Cardiac muscle cell (in vitro differentiated cells and primary cell): ENCODE results near the gene ANKH. TPM values are rescaled to one million over a fixed set of nuclear protein-coding genes. Genes with fewer than 3 reads are reported as not detected.
"Not testable (repeated sequence)": the region's sequence is repeated elsewhere in the genome, so short reads cannot be mapped to it uniquely, and the experiment has no call there.

ENCODE experiments used
- DNase-seq, 2 donors: peaks; one replicate each; pipeline versions ENCODE4 v3.0.0 to v3.0.0-alpha.2; 2010 to 2017; ENCODE audit warnings: low read depth in 1 of 2, low spot score in 1 of 2
- H3K27ac ChIP-seq: fragments of 200-600 bp; sonication (generic); 2 replicates; pipeline ENCODE4 v1.5.1; 2016
- H3K27me3 ChIP-seq: fragments of 200-600 bp; sonication (generic); 2 replicates; pipeline ENCODE4 v1.6.0; 2016; ENCODE audit warnings: control low read depth
- H3K36me3 ChIP-seq: fragments of 200-600 bp; sonication (generic); 2 replicates; pipeline ENCODE4 v1.5.1; 2016; ENCODE audit warnings: control low read depth
- H3K4me1 ChIP-seq: fragments of 200-600 bp; sonication (generic); 2 replicates; pipeline ENCODE4 v1.8.1; 2017; ENCODE audit warnings: low read depth, mild to moderate bottlenecking, mixed run types
- H3K4me3 ChIP-seq: fragments of 200-600 bp; sonication (generic); 2 replicates; pipeline ENCODE4 v1.5.1; 2016; ENCODE audit warnings: mild to moderate bottlenecking
- H3K9me3 ChIP-seq: fragments of 200-600 bp; sonication (generic); 2 replicates; pipeline ENCODE4 v1.5.1; 2017; ENCODE audit warnings: low read depth, mild to moderate bottlenecking, control low read depth
- polyA plus RNA-seq: library from polyadenylated mRNA; unstranded; fragments of >200 nt; fragmentation: Nextera tagmentation; extraction: Ambion mirVana; gene quantifications from 2 replicates; pipeline ENCODE4 v1.2.1, GENCODE V29; 2016
- total RNA-seq: library from RNA; depleted of rRNA; stranded (reverse); fragments of >200 nt; gene quantifications from 2 replicates; pipeline ENCODE4 v1.2.3, GENCODE V29; 2016
- TF ChIP-seq, protein P1 (sequence below): IDR thresholded peaks from 2 replicates; pipeline ENCODE4 v1.5.1; 2012; ENCODE audit warnings: low read depth, mild to moderate bottlenecking, low read length

Gene ANKH
- total and polyA plus RNA-seq, 2 experiments from 2014 or later = 26.6 to 48.1 TPM

DNA sequence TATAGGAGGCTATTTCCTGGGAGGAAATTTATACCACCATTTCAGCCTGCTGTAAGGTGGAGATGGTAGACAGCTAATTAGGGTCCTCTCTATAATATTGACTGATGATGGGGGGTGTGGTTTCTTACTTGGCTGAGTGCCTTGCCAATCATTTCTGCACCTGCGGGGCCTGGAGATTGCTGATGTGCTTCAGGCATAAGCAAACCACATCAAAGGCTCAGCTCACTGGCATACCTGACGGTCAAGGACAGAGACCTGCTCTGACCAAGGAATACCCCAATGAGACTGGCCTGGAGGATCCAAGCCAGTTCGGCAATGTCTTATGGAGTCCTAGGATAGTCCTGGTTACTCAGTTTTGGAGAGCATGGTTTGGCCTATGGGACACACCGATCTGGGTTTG, 29.5 kb downstream of the ANKH start:
- Histone ChIP-seq H3K27ac (no peak overlapping the region), H3K27me3 (no peaks in the 10 kb centered on the region), H3K9me3 (no peaks in the 10 kb centered on the region), H3K36me3 (no peaks in the 10 kb centered on the region), H3K4me3 (no peak overlapping the region), H3K4me1 (no peaks in the 10 kb centered on the region)
- TF ChIP-seq, protein P1, sequence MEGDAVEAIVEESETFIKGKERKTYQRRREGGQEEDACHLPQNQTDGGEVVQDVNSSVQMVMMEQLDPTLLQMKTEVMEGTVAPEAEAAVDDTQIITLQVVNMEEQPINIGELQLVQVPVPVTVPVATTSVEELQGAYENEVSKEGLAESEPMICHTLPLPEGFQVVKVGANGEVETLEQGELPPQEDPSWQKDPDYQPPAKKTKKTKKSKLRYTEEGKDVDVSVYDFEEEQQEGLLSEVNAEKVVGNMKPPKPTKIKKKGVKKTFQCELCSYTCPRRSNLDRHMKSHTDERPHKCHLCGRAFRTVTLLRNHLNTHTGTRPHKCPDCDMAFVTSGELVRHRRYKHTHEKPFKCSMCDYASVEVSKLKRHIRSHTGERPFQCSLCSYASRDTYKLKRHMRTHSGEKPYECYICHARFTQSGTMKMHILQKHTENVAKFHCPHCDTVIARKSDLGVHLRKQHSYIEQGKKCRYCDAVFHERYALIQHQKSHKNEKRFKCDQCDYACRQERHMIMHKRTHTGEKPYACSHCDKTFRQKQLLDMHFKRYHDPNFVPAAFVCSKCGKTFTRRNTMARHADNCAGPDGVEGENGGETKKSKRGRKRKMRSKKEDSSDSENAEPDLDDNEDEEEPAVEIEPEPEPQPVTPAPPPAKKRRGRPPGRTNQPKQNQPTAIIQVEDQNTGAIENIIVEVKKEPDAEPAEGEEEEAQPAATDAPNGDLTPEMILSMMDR = no peak
- DNase-seq = no peak

DNA sequence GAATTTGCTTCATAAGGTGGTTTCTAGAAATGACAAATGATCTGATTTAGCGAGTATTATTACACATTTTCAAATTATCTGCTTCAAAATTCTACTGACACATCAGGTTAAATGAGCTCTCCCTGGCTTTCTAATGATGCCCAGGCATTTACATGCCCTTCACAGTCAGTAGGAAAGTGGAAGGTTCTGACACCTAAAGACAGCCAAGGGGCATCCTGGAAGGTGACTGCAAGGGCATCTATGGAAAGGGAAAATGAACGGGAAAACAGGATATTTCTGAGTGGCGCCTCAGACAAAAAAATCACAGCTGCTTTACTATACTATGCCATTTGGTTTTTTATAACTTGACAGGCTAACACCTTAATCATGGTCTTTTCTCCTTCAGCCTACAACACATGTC, 31.0 kb downstream of the ANKH start:
- H3K27ac ChIP-seq = no peak overlapping the region
- no peaks in the 10 kb centered on the region for H3K9me3 ChIP-seq
- TF ChIP-seq, protein P1 = no peak
- no peaks in the 10 kb centered on the region for H3K27me3 ChIP-seq
- no peak for DNase-seq
- no peaks in the 10 kb centered on the region for H3K4me1 ChIP-seq
- H3K4me3 ChIP-seq = no peak overlapping the region
- no peaks in the 10 kb centered on the region for H3K36me3 ChIP-seq

DNA sequence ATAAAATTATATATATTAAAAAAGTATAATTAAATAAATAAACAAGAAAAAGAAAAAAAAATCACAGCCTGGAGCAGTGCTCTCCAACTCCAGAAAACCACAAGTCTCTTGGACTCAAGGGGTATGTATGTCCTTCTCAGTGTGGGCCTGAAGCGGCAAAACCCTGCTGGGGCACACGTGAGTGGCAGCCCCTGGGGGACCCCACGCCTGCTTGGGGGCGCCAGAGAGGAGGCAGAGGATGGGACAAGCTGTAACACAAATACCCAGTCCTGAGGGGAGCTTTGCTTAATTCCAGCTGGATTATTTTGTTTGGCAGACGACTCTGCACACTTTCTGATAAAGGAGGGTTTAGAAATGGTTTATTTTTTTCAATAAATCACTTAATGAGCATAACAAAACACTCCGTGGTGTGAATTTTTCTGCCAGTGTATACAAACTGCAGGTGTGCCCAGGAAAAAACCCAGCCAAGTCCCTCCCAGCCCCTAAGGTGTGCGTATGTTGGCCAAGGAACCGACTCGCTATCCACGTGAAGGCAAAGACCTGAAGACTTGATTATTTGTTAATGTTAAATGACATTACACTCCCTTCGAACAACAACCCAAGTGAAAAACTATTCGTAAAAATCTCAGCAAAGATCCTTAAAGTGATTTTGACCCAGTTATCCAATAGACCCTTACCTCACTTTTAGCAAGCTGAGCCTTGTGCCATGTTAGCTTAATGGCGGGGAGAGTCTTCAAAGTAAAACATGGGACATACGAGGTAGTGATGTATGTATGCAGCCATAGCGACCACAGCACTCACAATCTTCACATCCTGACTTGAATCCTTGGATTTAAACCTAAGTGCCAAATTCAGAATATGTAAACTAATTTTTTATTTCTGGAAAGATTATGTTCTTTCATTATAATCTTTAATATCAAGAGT, 32.9 kb downstream of the ANKH start:
- Histone ChIP-seq H3K36me3 (no peaks in the 10 kb centered on the region), H3K4me1 (no peaks in the 10 kb centered on the region), H3K4me3 (no peak overlapping the region), H3K27ac (no peak overlapping the region), H3K9me3 (no peaks in the 10 kb centered on the region), H3K27me3 (no peaks in the 10 kb centered on the region)
- DNase-seq = no peak
- TF ChIP-seq, protein P1 = no peak

DNA sequence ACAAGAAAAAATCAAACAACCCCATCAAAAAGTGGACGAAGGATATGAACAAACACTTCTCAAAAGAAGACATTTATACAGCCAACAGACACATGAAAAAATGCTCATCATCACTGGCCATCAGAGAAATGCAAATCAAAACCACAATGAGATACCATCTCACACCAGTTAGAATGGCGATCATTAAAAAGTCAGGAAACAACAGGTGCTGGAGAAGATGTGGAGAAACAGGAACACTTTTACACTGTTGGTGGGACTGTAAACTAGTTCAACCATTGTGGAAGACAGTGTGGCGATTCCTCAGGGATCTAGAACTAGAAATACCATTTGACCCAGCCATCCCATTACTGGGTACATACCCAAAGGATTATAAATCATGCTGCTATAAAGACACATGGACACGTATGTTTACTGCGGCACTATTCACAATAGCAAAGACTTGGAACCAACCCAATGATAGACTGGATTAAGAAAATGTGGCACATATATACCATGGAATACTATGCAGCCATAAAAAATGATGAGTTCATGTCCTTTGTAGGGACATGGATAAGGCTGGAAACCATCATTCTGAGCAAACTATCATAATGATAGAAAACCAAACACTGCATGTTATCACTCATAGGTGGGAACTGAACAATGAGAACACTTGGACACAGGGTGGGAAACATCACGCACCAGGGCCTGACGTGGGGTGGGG, 34.0 kb downstream of the ANKH start:
- not testable (repeated sequence) for DNase-seq, H3K9me3 ChIP-seq

GRCh38 chr5:14834584-14835550, 36.7 kb downstream of the ANKH start:
- Histone ChIP-seq H3K9me3 (no peaks in the 10 kb centered on the region), H3K27me3 (no peaks in the 10 kb centered on the region), H3K36me3 (no peaks in the 10 kb centered on the region), H3K4me3 (no peak overlapping the region), H3K4me1 (no peaks in the 10 kb centered on the region), H3K27ac (no peak overlapping the region)
- DNase-seq = no peak
- TF ChIP-seq, protein P1 = no peak

More for the DNA sequence above, 34.0 kb downstream of the ANKH start:
- not testable (repeated sequence) for H3K4me3 ChIP-seq, H3K27ac ChIP-seq, H3K36me3 ChIP-seq, H3K4me1 ChIP-seq, H3K27me3 ChIP-seq
